Activated CD8-positive, alpha-beta memory T cell treated with anti-CD3 and anti-CD28 coated beads, Interleukin-2, amount 50 U/mL, for 1 hour (primary cell): ENCODE results near the gene HSD17B8.
"Not testable (repeated sequence)": the region's sequence is repeated elsewhere in the genome, so short reads cannot be mapped to it uniquely, and the experiment has no call there.

Experiments used
- DNase-seq: peaks from one replicate; pipeline ENCODE4 v3.0.0-alpha.2; 2020; ENCODE audit errors: extremely low read depth

Gene HSD17B8

GRCh38 chr6:33206027-33206863 lies 1.8 kb downstream of the HSD17B8 start:
- DNase-seq: no peak

GRCh38 chr6:33206864-33207551 lies 2.6 kb downstream of the HSD17B8 start:
- DNase-seq: no peak

- no peak for DNase-seq
Measured at GRCh38 chr6:33207552-33208090, 3.2 kb downstream of the HSD17B8 start.

GRCh38 chr6:33208091-33208967 lies 3.9 kb downstream of the HSD17B8 start, which contains the start of gene RING1:
Gene RING1 (plus strand): TSS chr6:33208500. CDS start chr6:33208823, 323 bp downstream.
- peak; percentile 63 for DNase-seq

- no peak for DNase-seq
Measured at GRCh38 chr6:33209856-33210255, 5.4 kb downstream of the HSD17B8 start.

DNA sequence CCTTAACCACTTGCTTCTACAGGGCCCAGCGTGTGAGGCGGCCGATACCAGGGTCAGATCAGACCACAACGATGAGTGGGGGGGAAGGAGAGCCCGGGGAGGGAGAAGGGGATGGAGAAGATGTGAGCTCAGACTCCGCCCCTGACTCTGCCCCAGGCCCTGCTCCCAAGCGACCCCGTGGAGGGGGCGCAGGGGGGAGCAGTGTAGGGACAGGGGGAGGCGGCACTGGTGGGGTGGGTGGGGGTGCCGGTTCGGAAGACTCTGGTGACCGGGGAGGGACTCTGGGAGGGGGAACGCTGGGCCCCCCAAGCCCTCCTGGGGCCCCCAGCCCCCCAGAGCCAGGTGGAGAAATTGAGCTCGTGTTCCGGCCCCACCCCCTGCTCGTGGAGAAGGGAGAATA lies 6.7 kb downstream of the HSD17B8 start:
- no peak for DNase-seq

DNA sequence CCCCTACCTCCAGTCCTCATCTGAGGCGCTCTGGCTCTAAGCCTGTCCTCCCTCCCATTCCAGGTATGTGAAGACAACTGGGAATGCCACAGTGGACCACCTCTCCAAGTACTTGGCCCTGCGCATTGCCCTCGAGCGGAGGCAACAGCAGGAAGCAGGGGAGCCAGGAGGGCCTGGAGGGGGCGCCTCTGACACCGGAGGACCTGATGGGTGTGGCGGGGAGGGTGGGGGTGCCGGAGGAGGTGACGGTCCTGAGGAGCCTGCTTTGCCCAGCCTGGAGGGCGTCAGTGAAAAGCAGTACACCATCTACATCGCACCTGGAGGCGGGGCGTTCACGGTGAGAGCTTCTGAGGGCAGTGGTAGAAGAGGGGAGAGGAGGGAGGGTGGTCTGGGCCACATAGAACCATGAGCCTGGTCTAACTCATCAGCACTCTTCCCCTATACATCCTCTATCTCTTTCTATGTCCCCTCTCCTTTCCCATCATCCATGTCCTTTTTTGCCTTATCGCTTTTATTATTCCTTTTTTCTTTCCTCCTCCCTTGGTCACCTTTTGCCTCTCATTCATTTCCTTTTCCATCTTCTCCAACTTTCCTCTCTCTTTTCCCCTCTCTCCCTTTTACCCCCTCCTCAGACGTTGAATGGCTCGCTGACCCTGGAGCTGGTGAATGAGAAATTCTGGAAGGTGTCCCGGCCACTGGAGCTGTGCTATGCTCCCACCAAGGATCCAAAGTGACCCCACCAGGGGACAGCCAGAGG lies 7.4 kb downstream of the HSD17B8 start:
- DNase-seq: no peak

- no peak for DNase-seq
Measured at GRCh38 chr6:33212857-33213165, 8.4 kb downstream of the HSD17B8 start.

DNA sequence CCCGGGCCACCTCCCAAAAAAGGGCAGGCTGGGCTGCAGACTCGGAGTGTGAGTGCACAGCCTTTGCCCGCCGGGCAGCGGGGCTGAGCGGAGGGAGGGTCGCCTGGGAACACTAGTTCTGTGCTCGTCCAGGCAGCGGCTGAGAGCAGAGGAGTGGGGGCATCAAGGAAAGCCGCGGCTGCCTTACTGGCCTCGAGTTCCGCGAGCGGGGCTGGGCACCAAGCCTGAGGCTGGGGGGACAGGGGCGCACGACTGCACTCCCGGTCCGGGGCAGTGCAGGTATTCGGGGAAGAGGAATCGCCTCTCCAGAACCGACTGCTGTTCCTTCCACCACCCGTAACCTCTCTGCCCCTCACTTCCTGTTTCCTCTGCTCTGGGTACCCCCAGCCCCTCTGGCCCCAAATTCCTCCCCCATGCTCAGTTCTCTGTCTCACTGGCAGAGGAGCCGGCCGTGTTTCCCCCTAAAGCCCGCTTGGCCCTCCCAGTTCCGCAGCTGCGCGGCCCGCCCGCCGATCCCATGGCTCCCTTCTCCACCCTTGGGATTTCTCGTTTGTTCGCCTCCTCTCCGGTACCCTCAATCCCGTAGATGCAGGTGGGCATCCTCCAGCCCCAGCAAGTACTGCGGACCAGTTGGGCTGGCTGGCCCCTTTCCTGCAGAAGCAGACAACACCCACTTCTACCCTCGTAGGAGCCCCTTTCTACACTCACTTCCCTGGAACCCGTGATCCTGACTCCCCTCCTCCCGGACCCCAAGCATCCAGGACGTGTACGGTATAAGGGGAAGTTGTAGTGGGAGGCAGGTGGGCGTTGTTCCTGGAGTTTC lies 8.9 kb downstream of the HSD17B8 start:
- no peak for DNase-seq

GRCh38 chr6:33213989-33214335 lies 9.5 kb downstream of the HSD17B8 start:
- no peak for DNase-seq

DNA sequence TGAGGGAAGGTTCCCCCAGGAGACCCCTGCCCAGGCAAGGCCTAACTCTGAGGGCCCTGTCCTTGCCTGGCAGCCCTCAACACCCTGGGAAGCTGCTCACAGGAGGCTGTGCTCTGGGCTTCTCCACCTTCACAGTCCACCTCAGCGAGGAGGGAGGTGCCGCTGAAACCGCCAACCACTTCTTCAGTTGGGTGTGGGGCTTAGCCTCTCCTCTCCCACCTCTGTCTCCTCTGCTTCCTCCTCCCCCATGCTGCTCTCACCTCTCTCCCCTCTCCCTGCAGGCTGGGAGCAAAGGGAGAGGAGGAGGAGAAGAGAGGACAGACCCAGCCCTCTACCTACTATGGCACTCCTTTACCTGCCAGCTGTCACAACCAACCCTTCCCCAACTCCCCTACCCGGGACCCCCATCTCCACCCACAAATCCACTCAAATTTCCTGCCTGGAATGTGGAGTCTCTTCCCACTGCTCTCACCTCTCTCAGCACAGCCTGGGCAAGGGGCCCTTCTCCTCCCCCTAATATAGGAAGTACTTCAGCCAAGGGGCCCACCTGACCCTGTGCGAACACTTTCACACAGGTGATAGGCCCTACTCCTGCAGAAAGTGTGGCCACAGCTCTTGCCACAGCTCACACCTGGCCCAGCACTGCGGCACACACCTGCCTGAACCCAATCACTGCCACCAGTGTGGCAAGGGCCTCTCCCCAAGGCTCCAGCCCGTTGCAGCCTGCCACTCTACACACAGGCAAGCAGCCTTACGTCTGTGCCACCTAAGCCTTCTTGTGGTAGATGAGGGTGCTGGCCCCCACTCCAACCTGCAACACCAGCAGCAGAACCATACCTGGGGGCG lies 11.0 kb downstream of the HSD17B8 start:
- DNase-seq: no peak

- no peak for DNase-seq
Measured at GRCh38 chr6:33216117-33216649, 11.7 kb downstream of the HSD17B8 start.

DNA sequence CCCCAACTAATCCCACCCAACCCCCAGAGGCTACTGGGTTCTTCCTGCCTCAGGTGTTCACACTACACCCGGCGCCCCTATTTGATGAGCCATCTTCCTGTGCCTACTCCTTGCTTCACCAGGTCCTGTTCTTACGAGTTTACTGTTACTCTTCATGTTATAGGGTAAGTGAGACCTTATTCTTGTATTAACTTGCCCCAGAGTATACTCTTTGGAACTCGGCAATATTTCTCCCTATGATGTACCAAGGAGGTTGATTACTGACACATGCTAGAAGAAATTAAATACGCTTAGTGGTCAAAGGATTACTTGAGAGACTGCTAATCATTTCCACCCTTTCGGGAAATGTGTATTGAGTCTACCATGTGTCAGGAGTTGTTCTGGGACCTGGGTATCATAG lies 12.8 kb downstream of the HSD17B8 start:
- no peak for DNase-seq

GRCh38 chr6:33217681-33218080 lies 13.2 kb downstream of the HSD17B8 start:
- DNase-seq: no peak

- DNase-seq: not testable (repeated sequence)
Measured at GRCh38 chr6:33226503-33227120, 22.2 kb downstream of the HSD17B8 start.

DNA sequence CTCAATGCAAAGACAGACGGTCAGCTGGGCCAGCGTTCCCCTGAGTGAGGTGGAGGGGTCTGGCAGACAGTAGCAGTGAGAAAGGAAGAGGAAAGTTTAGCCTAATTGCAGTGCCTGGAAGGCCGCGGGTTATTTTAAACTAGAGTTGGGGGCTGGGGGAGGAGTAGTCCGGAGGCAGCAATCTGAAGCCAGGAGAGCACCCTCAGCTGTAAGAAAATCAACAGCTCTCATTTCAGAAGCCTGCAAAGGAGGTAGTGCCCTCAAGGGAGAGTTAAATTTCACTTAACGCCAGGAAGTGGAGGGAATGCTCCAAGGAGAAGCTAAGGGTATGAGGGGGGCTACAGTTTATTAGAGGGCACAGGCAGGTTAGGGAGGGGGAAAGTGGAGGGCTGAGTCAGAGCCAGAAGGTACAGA lies 30.8 kb downstream of the HSD17B8 start:
- no peak for DNase-seq

DNA sequence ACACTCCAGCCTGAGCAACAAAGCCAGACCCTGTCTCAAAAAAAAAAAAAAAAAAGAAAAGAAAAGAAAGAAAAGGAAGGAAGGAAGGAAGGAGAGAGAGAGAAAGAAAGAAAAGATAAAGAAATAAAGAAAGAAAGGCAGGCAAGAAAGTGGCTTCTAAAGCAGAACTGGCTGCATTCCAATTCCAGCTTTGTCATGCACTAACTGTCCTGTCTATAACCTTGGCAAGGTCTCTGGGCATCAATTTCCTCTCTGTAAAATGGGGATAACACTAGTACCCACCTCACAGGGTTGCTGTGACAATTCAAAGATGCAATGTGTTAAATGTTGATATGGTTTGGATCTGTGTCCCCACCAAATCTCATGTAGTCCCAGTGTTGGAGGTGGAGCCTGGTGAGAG lies 31.9 kb downstream of the HSD17B8 start:
- DNase-seq: no peak

DNA sequence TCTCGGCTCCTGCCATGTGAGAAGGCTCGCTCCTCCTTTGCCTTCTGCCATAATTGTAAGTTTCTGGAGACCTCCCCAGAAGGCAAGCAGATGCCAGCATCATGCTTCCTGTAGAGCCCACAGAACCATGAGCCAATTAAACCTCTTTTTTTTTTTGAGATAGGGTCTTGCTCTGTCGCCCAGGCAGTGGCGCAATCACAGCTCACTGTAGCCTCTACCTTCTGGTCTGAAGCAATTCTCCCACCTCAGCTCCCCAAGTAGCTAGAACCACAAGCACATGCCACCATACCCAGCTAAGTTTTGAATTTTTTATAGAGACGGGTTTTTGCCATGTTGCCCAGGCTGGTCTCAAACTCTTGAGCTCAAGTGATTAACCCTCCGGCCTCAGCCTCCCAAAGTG lies 32.4 kb downstream of the HSD17B8 start:
- no peak for DNase-seq

DNA sequence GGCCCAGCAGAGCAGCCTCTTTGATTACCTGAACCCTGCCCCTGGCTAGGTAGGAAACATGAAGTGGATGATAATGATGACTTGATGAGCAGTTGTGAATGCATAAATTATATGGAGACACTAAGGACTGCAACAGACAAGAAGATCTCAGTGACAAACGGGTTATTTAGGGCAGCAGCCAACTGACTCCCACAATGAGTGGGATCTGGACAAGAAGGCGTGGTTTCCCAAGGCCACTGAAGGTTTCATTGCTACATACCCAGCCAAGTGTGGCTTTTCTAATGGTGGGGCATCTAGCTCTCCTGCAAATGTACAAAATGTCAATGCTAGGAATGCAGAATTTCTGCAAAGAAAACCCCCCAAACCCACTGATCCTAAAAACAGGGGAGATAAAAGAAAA lies 33.3 kb downstream of the HSD17B8 start:
- no peak for DNase-seq
